Activated CD4-positive, alpha-beta T cell treated with anti-CD3 and anti-CD28 coated beads, Interleukin-2, amount 50 U/mL, for 1 hour (primary cell): ENCODE results near the gene RNF212.
"Not testable (repeated sequence)": the region's sequence is repeated elsewhere in the genome, so short reads cannot be mapped to it uniquely, and the experiment has no call there.

Experiments
- DNase-seq: peaks from one replicate; pipeline ENCODE4 v3.0.0-alpha.2; 2020

The RNF212 gene

DNA sequence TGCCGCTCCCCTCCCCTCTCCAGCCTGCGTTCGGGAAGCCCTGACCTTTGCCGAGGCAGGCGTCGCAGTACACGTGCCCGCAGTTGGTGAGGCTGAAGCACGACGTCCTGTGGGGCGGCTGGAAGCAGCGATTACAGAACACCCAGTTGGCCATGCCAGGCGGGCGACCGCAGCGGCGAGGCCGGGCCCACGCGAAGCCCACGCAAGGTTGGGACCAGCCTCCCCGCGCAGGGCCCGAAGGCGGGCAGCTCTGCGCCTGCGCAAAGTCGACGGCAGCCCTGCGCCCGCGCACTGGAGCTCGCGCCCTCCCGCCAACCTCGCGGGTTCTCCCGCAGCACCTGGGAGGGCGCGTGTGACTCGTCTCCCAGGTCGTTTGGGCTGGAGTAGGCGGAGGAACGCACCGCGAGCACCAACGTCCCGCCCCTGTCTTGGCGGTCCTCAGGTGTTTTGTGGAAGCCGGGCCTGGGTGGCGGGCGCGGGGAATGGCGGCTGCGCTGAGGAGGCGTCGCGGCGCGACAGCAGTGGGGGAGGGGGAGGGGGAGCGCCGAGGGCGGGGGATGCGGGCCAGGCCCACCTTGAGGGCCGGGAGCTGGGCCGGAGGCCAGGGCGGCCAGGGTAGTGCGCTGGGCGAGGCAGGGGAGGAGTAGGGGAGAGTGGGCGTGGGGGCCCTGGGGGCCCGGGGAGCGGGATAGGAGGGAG is at the start of gene RNF212:
TSS of gene RNF212 (minus strand) at position 254 of the 699 bp plus-strand sequence. CDS start at position 154, 100 bp downstream.
- peak; percentile 25 for DNase-seq

GRCh38 chr4:1160351-1160750 is 47.0 kb upstream of the RNF212 start:
- no peak for DNase-seq

- DNase-seq = no peak
Measured at GRCh38 chr4:1156069-1156468, 42.7 kb upstream of the RNF212 start.

DNA sequence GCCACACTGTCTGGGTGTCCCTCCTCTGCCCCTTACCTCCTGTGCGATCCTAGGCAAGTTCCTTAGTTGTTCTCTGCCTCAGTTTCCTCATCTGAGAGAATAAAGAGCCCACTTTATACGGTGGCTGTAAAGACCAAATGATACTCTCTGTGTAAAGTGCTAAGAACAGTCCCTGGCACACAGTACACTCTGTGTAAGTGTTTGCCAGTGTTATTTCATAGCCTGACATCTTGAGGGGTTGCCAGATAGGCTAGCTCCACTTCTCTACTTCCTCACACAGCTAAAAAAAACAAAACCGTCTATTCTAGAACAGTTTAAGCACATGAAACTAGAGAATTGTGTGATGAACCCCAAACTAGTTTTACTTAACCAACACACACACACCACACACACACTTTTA is 42.0 kb upstream of the RNF212 start:
- DNase-seq = no peak

DNA sequence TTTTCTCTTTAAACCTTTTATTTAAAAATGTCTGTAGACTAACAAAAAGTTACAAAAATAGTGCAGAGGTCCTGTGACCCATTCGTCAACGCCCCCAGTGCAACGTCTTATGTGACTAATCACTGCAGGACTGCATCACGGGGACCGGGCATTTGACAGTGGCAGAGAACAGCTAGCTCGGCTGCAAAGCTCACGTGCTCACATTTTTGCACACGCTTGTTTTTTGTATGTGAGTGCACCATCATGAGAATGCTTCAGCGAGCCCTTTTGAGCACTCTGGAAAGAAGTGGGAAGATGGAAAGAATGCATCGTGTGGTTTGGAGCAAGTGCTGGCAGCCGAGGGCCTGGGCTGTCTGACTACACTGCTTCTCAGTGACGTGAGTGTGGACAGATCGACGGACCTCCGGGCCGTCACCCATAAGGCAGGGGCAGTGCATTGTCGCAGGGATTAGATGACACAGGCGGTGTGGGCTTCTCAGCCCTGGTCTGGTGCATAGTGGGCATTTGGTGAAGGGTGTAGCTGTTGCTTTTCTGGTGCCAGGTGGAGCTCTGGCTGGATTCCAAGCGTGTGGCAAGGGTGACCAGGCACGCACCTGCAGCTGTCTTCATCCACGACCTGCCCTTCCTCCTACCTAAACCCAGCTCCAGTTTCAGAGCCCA is 41.3 kb upstream of the RNF212 start:
- DNase-seq = no peak

DNA sequence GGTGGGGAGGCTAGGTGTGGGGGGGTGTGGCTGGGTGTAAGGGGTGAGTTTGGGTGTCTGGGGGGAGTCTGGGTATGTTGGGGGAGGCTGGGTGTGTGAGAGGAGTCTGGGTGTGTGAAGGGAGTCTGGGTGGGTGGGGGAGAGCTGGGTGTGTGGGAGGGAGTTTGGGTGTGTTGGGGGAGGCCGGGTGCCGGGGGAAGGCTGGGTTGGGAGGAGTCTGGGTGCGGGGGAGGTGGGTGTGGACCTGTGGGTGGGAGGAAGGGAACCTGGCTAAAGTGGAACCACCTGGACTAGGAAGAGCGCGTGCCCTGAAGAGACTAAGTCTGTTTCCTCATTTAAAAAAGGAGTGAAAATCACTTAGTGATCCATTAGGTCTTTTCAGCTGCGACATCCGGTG is 40.8 kb upstream of the RNF212 start:
- no peak for DNase-seq

- DNase-seq = no peak
Measured at GRCh38 chr4:1153567-1154090, 40.3 kb upstream of the RNF212 start.

GRCh38 chr4:1152290-1152689 is 38.9 kb upstream of the RNF212 start:
- DNase-seq = no peak

- DNase-seq = no peak
Measured at GRCh38 chr4:1151541-1151940, 38.2 kb upstream of the RNF212 start.

DNA sequence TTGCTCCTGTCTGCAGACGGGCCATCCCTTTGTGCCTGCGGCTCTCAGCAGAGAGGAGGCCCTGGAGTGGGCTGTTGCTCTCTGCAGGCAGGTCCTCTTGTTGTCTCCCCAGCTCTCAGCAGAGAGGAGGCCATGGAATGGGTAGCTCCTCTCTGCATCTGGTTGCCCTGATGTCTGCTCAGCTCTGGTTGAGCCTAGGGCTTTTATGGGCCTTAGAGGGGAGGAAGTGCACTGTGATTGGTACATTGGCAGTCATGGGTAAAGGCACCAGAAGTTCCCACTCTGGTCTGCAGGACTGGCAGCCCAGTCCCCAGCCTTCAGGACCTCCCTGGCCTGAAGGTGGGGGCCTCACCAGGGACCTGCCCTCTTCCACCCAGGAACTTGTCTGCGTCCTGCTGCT is 37.5 kb upstream of the RNF212 start:
- DNase-seq = no peak

GRCh38 chr4:1139860-1140259 is 26.5 kb upstream of the RNF212 start:
- DNase-seq = no peak

DNA sequence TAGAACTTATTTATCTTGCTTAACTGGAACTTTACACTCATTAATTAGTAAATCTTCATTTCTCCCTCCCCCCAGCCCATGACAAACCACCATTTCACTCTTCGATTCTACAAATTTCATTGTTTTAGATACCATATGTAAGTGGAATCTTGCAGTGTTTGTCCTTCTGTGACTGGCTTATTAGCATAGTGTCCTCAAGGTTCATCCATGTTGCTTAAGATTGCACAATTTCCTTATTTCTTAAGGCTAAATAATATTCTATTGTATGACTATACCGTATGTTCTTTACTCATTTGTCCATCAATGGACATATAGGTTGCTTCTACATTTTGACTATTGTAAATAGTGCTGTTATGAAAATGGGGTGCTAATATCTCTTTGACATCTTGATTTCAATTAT is 24.5 kb upstream of the RNF212 start:
- DNase-seq = no peak

GRCh38 chr4:1137063-1137776 is 23.9 kb upstream of the RNF212 start:
- DNase-seq = no peak

DNA sequence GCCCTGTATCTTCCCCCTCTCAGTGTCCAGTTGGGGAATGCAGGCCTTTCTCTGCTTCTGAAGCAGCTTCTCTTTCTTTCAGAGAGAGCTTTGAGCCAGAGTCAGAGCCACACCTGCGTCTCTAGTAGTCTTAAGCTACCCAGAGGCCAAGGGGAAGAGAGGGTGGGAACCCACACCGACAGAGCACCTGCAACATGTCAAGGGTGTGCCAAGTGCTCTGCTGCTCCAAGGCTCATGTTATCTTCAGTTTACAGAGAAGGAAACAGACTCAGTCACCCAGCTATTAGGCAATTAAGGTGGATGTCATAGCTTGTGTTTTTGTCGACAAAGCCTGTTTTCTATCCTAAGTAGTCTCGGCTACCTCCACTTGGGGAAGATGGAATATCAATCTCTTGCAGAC is 22.7 kb upstream of the RNF212 start:
- no peak for DNase-seq

- no peak for DNase-seq
Measured at GRCh38 chr4:1133033-1133432, 19.7 kb upstream of the RNF212 start.

DNA sequence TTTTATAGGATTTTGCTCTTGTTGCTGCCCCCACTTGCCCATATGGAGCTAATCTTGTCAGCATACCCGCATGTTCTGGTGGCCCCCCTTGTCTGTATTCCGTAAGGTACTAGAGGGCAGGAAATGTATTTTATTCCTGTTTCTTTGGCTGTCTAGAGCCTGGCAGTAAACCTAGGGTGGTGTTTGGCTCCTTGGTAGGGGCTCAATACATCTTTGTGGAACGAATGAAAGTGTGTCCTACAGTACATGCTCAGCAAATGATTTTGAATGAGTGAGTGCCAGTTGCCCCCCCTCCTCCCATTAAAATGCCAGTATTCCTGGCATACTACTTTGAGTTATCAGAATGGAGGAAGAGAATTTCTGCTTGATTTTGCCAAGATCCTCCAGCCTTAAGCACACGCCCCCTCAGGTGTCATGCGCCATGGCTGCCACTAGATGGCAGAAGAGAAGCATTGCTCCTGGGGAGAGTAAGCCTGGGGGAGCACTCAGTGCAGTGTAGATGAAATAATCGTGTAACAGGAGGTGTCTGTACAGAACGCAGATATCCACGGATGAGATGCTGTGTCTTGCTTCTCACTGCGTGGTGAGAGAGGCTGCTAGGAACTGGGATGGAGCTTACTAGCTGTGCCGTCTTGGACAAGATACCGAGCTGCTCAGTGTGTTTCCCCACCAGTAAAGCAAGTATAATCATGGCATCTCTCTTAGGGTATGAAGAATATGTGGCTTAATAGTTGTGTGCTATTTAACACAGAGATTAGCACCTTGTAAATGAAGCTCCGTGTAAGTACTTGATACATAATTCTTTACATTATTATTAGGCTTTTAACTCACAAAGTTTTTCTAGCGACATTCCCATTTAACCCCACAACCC is 17.2 kb upstream of the RNF212 start:
- peak; percentile 76 for DNase-seq

DNA sequence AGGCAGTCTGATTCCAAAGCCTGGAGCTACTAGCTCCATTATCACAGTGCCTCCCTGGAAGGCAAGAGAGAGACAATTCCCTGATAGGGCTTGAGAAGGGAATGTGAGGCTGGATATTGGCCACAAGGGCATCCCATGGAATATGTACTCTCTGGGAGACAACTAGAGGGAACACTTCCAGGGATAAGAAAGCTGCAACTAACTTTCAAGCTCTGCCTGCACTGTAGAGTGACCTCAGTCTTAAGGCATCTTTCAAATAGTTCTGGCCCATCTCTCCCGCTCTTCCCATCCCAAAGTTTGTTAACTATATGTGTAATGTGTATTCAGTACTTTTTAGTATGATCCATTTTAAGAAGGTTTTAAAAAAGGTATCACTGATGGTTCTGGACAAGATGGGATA is 13.1 kb upstream of the RNF212 start:
- DNase-seq = no peak

DNA sequence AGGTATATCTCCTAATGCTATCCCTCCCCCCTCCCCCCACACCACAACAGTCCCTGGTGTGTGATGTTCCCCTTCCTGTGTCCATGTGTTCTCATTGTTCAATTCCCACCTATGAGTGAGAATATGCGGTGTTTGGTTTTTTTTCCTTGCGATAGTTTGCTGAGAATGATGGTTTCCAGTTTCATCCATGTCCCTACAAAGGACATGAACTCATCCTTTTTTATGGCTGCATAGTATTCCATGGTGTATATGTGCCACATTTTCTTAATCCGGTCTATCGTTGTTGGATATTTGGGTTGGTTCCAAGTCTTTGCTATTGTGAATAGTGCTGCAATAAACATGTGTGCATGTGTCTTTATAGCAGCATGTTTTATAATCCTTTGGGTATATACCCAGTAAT is 12.1 kb upstream of the RNF212 start:
- not testable (repeated sequence) for DNase-seq

GRCh38 chr4:1124818-1125217 is 11.5 kb upstream of the RNF212 start:
- no peak for DNase-seq

GRCh38 chr4:1122505-1122904 is 9.1 kb upstream of the RNF212 start:
- DNase-seq = no peak

DNA sequence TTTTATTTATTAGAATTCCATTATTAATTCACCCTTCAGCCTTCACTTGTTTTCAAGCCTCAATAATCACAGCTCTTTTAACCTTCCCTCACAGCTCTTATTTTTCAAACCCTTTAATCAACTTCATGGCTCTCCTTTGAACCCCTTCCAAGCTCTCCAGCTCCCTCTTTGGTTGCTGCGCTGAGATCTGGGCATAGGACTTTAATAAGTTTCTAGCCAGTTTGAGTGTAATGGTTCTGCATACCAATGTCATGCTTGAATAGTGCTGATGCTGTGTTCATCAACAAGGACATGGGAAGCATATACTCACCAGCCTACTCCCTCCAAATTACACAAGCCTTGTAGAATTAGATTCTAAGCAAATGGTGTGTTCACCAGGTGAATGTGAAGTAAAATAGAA is 3.5 kb upstream of the RNF212 start:
- DNase-seq = no peak

DNA sequence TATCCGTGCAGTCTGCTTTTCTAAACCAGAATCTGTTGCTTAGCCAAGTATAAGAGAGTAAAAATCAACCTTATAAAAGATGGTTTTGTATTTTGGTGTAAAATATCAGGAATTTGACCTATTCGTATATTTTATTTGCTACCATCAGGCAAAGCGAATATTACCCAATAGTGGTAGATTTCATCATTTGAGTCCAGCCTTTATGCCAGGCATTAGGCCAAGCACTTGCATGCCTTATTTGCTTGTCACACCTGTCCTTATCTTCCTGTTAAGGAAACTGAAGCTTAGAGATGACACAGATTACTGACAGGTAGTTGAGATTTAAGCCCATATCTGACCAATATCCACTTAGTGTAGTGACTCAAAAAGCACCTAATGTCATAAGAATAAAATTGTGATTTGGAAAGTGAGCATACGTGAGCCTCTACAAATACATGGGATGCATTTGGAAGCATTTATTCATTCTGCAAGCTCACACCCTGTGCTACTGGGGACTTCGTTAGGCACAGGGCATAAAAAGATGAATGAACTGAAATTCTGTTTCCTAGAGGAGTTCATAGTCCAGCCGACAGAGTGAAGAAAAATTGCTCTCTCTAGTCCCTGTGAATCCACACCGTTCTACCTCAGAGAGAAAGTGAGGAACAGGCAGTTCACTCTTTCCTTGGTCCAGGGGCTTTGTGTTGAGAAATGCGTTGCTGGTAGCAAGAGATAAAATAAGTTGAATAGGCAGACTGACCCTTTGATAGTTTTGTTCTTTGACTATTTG is 2.3 kb upstream of the RNF212 start:
- no peak for DNase-seq
